PC-9 (cell line): ENCODE measurements around the gene VWA2.

Source experiments
- CTCF ChIP-seq: fragments of 200-600 bp; sonication (generic); conservative IDR thresholded peaks from 2 replicates; pipeline ENCODE4 v1.6.1; 2017; ENCODE audit warnings: mixed run types, antibody characterized with exemption, mild to moderate bottlenecking, moderate library complexity
- EZH2 ChIP-seq: fragments of 200-600 bp; sonication (generic); IDR thresholded peaks from 2 replicates; pipeline ENCODE4 v1.8.0; 2017; ENCODE audit warnings: antibody characterized with exemption, low read depth

- TF ChIP-seq CTCF = no peak
- no peak for TF ChIP-seq EZH2
These were observed 81.4 kb downstream of the VWA2 start for GRCh38 chr10:114320249-114321116.
